CD4-positive, alpha-beta T cell treated with Interleukin-17A for 1 hour (primary cell): ENCODE results near the gene LPGAT1.
"Not testable (repeated sequence)": the region's sequence is repeated elsewhere in the genome, so short reads cannot be mapped to it uniquely, and the experiment has no call there.

Source experiments
- DNase-seq: peaks from one replicate; pipeline ENCODE4 v3.0.0-alpha.2; 2020

LPGAT1 gene

GRCh38 chr1:211734359-211734758 is 96.2 kb downstream of the LPGAT1 start:
- DNase-seq: no peak

DNA sequence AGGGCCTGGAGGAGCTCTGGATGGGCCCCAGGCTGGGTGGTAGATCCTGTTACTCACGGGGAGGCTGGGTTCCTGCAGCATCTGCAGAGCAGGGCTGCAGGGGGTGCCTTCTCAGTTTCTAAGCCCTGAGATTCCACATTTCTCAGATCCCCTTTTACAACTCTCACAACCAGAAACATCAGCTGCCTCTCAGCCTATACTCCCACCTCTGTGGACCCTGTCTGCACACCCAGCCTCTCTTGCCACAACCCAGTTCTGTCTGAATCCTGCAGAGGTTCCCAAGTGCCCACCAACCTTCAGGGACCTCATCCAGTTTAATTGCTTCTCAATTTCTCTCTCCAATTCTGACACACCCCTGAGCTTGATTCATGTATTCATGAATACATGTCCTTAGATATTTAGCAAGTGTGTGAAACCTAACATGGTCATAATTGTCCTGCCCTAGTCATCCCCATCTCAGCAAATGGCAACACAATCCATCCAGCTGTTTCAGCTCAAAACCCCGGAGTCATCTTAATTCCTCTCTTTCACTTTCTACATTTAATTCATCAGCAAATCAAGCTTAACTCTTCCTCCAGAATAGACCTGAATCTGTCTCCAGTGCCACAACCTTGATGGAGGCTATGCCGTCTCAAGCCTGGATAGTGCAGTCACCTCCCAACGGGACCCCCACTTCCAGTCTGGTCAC is 98.1 kb downstream of the LPGAT1 start:
- no peak for DNase-seq

DNA sequence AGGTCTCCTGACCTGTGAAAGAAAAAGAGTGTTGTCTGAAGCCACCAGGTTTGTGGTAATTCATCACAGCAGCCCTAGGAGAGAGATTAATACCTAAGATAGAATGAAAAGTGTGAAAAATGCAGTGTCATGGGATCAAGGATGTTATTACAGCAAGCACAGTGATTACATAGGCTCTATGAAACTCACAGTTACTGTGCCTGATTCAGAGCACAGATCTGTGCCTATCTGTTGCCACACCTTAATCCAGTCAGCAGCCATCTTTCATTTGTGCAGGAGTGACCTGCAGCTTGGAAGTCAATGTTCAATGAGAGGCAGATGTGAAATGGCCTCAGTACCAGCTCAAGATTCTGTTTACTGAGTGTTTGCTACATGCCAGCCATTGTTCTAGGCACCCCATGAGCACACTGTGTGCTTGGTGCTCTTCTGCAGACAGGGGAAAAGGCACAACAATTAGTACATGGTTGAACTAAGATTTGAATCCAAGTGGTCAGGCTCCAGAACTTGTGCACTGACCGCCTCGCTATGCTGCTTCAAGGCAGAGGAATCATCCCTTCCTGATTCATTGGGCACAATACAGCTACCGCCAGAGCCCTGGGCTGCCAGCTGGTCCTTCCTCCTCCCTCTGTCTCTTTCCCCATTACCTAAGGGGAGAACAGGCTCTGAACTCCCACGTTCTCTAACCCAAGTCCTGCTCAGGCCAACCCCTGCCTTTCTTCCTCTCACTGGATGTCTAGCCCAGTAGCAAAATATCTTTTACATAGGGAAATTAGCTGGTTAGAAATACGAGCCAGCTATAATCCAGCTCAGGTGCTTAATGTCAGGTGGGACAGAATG is 98.9 kb downstream of the LPGAT1 start:
- DNase-seq: no peak

DNA sequence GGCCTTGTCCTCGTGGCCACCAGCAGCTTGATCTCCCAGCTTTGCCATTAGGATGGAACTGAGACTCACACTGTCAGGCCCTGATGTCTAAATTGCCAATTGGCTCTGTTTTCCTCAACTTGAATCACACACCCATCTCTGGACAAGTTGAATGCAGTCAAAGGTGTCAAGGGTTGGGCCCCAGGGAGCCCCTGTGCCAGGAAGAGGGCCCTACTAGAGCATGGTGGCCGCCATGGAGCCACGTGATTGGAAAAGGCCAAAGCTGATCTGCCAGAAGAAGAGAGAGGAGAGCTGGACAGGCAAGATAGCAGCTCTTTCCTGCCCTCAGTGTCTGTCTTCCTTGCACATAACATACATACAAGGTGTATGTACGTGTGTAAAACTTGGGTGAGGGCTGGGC is 100.2 kb downstream of the LPGAT1 start:
- no peak for DNase-seq

DNA sequence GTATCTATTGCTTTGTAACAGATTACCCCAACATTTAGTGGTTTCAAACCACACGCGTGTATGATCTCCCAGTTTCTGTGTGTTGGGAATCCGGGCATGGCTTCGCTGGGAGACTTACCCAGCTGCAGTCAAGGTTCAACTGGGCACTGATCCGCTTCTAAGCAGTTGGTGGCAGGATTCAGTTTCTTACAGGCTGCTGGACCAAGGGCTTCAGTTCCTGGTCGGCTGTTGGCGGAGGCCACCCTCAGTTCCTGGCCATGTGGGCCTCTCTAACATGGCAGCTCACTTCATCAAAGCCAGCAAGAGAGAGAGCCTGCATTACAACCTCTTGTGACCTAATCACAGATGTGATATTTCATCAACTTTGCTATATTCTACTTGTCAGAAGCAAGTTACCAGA is 101.3 kb downstream of the LPGAT1 start:
- DNase-seq: no peak

DNA sequence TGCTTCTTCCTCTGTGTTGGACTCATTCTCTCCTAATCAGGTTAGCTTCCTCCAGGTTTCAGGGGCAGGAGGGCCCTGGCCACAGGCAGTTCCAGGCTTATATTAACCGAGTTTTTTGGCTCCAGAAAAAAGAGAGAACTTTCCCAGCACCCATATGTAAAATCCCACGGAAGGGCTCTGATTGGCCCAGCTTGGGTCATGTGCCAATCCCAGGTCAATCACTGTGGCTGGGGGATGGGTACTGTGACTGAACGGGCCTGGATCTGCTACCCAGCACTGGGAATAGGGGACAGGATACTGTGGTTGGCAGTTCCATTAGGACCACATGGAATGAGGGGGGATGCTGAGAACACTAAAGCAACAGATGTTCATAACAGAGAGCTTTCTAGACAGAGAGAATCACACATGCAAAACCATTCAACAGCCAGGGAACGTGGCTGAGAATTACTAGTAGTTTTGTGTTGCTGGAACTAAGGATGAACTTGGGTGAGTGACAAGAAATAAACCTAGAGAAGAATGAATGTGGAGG is 104.0 kb downstream of the LPGAT1 start:
- DNase-seq: no peak

DNA sequence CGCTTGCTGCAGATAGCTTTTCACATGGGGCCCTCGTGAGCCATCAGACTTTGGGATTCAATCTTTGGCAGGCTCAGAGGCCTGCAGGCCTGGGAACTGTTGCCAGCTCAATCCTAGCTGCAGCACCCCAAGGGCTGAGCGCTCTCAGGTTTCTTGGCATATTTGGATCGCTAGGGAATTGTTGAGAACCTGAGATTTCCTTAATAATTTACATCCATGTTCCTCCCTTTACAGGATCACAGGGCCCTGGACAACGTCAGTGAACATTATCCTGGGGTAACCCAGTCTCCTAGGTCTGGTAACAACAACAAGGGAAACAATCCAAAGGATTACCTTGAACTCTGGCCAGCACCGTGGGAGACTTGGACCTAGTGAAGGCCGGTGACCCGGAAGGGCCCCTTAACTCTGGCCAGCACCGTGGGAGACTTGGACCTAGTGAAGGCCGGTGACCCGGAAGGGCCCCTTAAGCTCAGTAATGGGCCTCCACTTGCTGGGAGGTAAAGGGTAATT is 105.8 kb downstream of the LPGAT1 start:
- no peak for DNase-seq

- DNase-seq: no peak
These were observed 107.3 kb downstream of the LPGAT1 start for GRCh38 chr1:211723273-211723672.

- no peak for DNase-seq
These were observed 108.0 kb downstream of the LPGAT1 start for GRCh38 chr1:211722277-211723175.

GRCh38 chr1:211716555-211716954 is 114.0 kb downstream of the LPGAT1 start:
- not testable (repeated sequence) for DNase-seq

- DNase-seq: no peak
These were observed 114.6 kb downstream of the LPGAT1 start for GRCh38 chr1:211715971-211716370.

DNA sequence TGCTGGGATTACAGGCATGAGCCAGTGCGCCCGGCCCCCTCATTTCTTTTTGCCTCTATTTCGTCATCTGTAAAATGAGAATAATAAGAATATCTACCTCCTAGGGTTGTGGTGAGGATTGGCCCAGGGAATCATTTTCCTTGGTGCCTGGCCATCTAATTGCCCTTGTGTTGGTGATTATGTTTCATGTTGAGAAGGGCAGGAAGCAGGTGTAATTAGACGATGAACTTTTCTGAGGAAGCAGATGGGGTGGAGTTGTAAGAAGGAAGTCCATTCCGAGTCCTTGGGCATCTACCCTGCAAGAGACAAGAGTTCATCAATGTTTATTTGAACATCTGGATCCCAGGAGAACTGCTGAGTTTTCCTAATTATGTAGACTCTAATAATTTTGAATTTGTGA is 116.4 kb downstream of the LPGAT1 start:
- DNase-seq: no peak

DNA sequence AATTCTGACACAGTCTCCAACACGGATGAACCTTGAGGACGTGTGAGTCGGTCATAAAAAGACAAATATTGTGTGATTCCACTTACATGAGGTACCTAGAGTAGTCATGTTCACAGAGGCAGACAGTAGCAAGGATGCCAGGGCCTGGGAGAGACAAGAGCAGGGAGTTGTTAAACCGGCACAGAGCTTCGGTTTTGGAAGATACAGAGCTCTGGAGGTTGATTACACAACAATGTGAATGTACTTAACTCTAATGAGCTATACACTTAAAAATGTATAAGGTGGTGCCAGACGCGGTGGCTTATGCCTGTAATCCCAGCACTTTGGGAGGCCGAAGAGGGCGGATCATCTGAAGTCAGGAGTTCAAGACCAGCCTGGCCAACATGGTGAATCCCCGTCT is 117.3 kb downstream of the LPGAT1 start:
- no peak for DNase-seq

GRCh38 chr1:211711315-211711705 is 119.3 kb downstream of the LPGAT1 start:
- DNase-seq: no peak

DNA sequence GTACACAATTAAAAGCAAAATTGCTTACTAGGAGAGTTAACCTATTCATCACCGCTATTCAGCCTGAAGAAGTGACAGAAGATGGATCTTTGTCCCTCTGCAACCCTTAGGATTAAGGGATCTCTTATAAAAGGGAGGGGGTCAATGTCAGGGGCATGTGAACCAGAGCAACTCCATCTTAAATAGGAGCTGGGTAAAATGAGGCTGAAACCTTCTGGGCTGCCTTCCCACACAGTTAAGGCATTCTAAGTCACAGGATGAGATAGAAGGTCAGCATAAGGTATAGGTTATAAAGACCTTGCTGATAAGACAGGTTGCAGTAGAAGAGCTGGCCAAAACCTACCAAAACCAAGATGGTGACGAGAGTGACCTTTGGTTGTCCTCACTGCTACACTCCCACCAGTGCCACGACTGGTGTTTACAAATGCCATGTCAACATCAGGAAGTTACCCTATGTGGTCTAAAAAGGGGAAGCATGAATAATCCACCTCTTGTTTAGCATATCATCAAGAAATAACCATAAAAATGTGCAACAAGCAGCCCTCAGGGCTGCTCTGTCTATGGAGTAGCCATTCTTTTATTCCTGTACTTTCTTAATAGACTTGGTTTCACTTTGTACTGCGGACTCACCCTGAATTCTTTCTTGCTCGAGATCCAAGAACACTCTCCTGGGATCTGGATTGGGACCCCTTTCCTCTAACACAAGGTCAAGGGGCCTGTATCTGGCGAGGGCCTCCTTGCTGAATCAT is 119.8 kb downstream of the LPGAT1 start:
- no peak for DNase-seq

DNA sequence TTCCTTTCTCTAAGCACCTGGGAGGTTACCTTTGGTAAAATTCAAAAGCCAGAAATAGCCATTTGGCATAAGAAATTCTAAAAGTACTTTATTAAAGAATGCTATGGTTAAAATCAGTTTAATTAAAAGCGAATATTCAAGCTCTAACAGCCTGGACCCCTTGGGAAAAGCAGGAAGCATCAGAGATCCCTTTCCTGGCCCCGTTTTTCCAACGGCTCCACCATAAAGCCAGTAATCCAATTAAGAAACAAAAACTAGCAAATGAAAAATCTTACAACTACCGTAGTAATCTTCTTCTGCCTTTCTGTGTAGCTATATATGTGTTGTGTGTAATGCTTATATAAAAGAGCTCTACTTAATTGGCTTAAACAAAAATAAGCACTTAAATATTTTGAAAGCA is 121.6 kb downstream of the LPGAT1 start:
- DNase-seq: no peak

DNA sequence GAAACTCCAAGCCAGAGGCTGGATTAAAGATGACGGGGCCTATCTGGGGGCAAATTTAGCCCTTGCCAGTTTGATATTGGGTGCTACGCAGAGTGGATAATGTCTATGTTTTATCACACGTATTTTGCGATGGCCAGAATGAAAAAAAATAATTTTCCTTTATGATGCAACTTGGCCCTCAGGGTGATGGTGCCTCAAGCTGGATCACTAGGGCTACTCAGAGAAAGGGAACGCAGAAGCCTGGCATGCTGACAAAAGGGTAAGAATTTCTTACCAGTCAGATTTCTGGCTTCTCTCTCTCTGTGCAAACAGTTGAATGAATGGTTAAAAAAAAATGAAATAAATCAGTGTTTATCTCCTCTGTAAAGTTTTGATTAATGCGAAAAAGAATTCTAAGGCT is 122.6 kb downstream of the LPGAT1 start:
- no peak for DNase-seq

- no peak for DNase-seq
These were observed 125.0 kb downstream of the LPGAT1 start for GRCh38 chr1:211705467-211706091.

GRCh38 chr1:211704543-211704942 is 126.0 kb downstream of the LPGAT1 start:
- DNase-seq: no peak

DNA sequence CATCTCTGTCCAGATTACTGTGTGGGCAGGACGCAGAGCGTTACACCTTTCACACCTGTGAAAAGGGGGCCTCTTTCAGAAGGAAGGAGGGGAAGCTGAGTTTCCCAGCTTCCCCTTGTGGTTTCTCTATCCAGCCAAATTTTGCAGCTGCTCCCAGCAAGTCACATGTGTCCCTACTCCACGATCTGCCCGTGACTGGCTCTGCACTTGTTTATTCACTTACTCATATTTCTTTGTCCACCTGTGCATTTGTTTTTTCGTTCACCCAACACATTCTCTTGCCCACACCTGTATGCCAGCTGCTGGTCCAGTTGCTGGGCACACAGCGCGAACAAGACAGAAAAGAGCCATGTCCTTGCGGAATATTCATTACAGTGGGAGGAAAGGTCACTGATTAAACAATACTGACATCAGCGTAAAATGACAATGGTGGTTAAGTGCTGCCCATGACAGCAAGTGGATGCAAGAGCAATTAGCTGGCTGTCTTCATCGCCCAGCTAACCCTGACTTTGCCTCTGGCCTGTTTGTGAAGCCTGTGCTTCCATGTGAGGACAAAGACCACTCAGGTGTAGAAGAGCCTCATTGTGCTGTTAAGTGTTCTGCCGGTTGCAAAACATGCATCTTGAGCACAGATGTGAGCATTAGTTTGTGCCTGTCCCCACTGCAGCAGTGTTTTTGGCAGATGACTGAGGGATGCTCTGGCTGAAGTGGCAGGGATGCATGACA is 126.6 kb downstream of the LPGAT1 start:
- no peak for DNase-seq

- no peak for DNase-seq
These were observed 128.8 kb downstream of the LPGAT1 start for GRCh38 chr1:211701733-211702132.
